ENCODE data around the gene KAZN.

Gene KAZN

GRCh38 chr1:15034656-15035055 lies 436.2 kb downstream of the KAZN start:
- Histone ChIP-seq H3K9me3 (ENCODE audit: control insufficient read depth, insufficient read depth, low read length) (no peaks in the 10 kb centered on the region), H3K79me2 (ENCODE audit: control insufficient read depth, low read length) (no peaks in the 10 kb centered on the region), H3K27me3 (ENCODE audit: control insufficient read depth, low read length) (no peaks in the 10 kb centered on the region), H3K27ac (ENCODE audit: low read depth, low read length) (no peak overlapping the region), H3K4me3 (ENCODE audit: low read length) (no peak overlapping the region), H4K20me1 (ENCODE audit: control insufficient read depth, insufficient read depth, low read depth, low read length) (no peaks in the 10 kb centered on the region), H3K36me3 (ENCODE audit: control insufficient read depth, low read length) (no peaks in the 10 kb centered on the region), H3K4me1 (ENCODE audit: control insufficient read depth, low read length) (peaks cover 4% of the 10 kb centered on the region; the same call in 1 of the 2 replicates), H3F3A (ENCODE audit: control insufficient read depth, insufficient read depth) (no peaks in the 10 kb centered on the region), H3K9me2 (replicated peaks; ENCODE audit: control insufficient read depth, low read length) (no peaks in the 10 kb centered on the region), H3K4me2 (ENCODE audit: low read length) (no peak overlapping the region)
- TF ChIP-seq CTCF (IDR thresholded peaks at IDR 0.05; ENCODE audit: low read depth, low read length, poor library complexity, severe bottlenecking) (no peak), EZH2phosphoT487 (IDR thresholded peaks at IDR 0.05; ENCODE audit: borderline replicate concordance, low read length) (no peak)

GRCh38 chr1:15035236-15035635 lies 436.8 kb downstream of the KAZN start:
- no peaks in the 10 kb centered on the region for H3K9me2 ChIP-seq (replicated peaks; ENCODE audit: control insufficient read depth, low read length)
- no peaks in the 10 kb centered on the region for H4K20me1 ChIP-seq (ENCODE audit: control insufficient read depth, insufficient read depth, low read depth, low read length)
- H3K4me3 ChIP-seq (ENCODE audit: low read length), result no peak overlapping the region
- no peaks in the 10 kb centered on the region for H3K36me3 ChIP-seq (ENCODE audit: control insufficient read depth, low read length)
- H3K27me3 ChIP-seq (ENCODE audit: control insufficient read depth, low read length), result no peaks in the 10 kb centered on the region
- peaks cover 4% of the 10 kb centered on the region; the same call in 1 of the 2 replicates for H3K4me1 ChIP-seq (ENCODE audit: control insufficient read depth, low read length)
- no peak overlapping the region for H3K4me2 ChIP-seq (ENCODE audit: low read length)
- H3K27ac ChIP-seq (ENCODE audit: low read depth, low read length), result no peak overlapping the region
- TF ChIP-seq EZH2phosphoT487 (IDR thresholded peaks at IDR 0.05; ENCODE audit: borderline replicate concordance, low read length) (no peak), CTCF (IDR thresholded peaks at IDR 0.05; ENCODE audit: low read depth, low read length, poor library complexity, severe bottlenecking) (no peak)
- H3F3A ChIP-seq (ENCODE audit: control insufficient read depth, insufficient read depth), result no peaks in the 10 kb centered on the region
- no peaks in the 10 kb centered on the region for H3K79me2 ChIP-seq (ENCODE audit: control insufficient read depth, low read length)
- H3K9me3 ChIP-seq (ENCODE audit: control insufficient read depth, insufficient read depth, low read length), result no peaks in the 10 kb centered on the region

GRCh38 chr1:15036101-15036500 lies 437.6 kb downstream of the KAZN start:
- no peak overlapping the region for H3K27ac ChIP-seq (ENCODE audit: low read depth, low read length)
- H3F3A ChIP-seq (ENCODE audit: control insufficient read depth, insufficient read depth), result no peaks in the 10 kb centered on the region
- no peaks in the 10 kb centered on the region for H3K36me3 ChIP-seq (ENCODE audit: control insufficient read depth, low read length)
- H3K4me3 ChIP-seq (ENCODE audit: low read length), result no peak overlapping the region
- H3K9me3 ChIP-seq (ENCODE audit: control insufficient read depth, insufficient read depth, low read length), result no peaks in the 10 kb centered on the region
- no peaks in the 10 kb centered on the region for H3K9me2 ChIP-seq (replicated peaks; ENCODE audit: control insufficient read depth, low read length)
- TF ChIP-seq EZH2phosphoT487 (IDR thresholded peaks at IDR 0.05; ENCODE audit: borderline replicate concordance, low read length) (no peak), CTCF (IDR thresholded peaks at IDR 0.05; ENCODE audit: low read depth, low read length, poor library complexity, severe bottlenecking) (no peak)
- no peak overlapping the region for H3K4me2 ChIP-seq (ENCODE audit: low read length)
- H4K20me1 ChIP-seq (ENCODE audit: control insufficient read depth, insufficient read depth, low read depth, low read length), result no peaks in the 10 kb centered on the region
- no peaks in the 10 kb centered on the region for H3K27me3 ChIP-seq (ENCODE audit: control insufficient read depth, low read length)
- no peaks in the 10 kb centered on the region for H3K79me2 ChIP-seq (ENCODE audit: control insufficient read depth, low read length)
- peaks cover 4% of the 10 kb centered on the region; the same call in 1 of the 2 replicates for H3K4me1 ChIP-seq (ENCODE audit: control insufficient read depth, low read length)
